Heart right ventricle (tissue), 16 donors: ENCODE results near the gene NUAK1. TPM values are rescaled to one million over a fixed set of nuclear protein-coding genes. Genes with fewer than 3 reads are reported as not detected.
A peak's percentile ranks its signal among the peaks of the same experiment; 100 is the strongest.

Experiments used
- ATAC-seq, 8 donors: fragments of 200-7000 bp; cut with Tn5 transposase; one replicate each; pipeline ENCODE4 v1.9.1; 2020; ENCODE audit warnings: mild to moderate bottlenecking in 8 of 8, moderate library complexity in 8 of 8, moderate number of reproducible peaks in 1 of 8
- DNase-seq, 2 donors: peaks; one replicate each; pipeline ENCODE4 v3.0.0-alpha.2; 2020
- H3K27ac ChIP-seq, 10 donors: fragments of 200-600 bp; sonication (generic) in 2 of 10; one replicate each; pipeline versions ENCODE4 v1.5.0 to v1.8.0; 2020 to 2022; ENCODE audit warnings: mild to moderate bottlenecking in 3 of 10
- H3K27me3 ChIP-seq, 7 donors: fragments of 200-600 bp; one replicate each; pipeline ENCODE4 v1.8.0; 2021 to 2022; ENCODE audit warnings: mild to moderate bottlenecking in 2 of 7
- H3K36me3 ChIP-seq, 9 donors: fragments of 200-600 bp; sonication (generic) in 1 of 9; one replicate each; pipeline versions ENCODE4 v1.5.0 to v1.8.0; 2020 to 2022; ENCODE audit warnings: mild to moderate bottlenecking in 2 of 9
- H3K4me1 ChIP-seq, 9 donors: fragments of 200-600 bp; sonication (generic) in 1 of 9; one replicate each; pipeline versions ENCODE4 v1.5.0 to v1.8.0; 2020 to 2022; ENCODE audit warnings: mild to moderate bottlenecking in 4 of 9
- H3K4me3 ChIP-seq, 10 donors: fragments of 200-600 bp; sonication (generic) in 2 of 10; one replicate each; pipeline versions ENCODE4 v1.5.0 to v1.8.0; 2020 to 2022; ENCODE audit warnings: mild to moderate bottlenecking in 7 of 10, moderate library complexity in 2 of 10
- H3K9me3 ChIP-seq, 11 donors: fragments of 200-600 bp in 10 of 11; sonication (generic) in 2 of 11; one replicate each; pipeline versions ENCODE4 v1.5.0 to v1.8.0; 2013 to 2022; ENCODE audit warnings: mild to moderate bottlenecking in 2 of 11, control low read depth in 1 of 11, moderate library complexity in 1 of 11
- WGBS, 2 donors: extraction: QIAGEN DNeasy Blood & Tissue Kit; methylation state at CpG; one replicate each; pipeline ENCODE4 v1.1.7; 2013; ENCODE audit warnings: inconsistent platforms in 1 of 2; 5-methylcytosine and 5-hydroxymethylcytosine counted together
- intact Hi-C, 10 donors: fragments of 100-400 bp; cut with DNase I; formaldehyde crosslinking; loops; one replicate each; pipeline versions ENCODE4 v1.11.1 to v1.14.2; 2022
- polyA plus RNA-seq, 2 donors: library from polyadenylated mRNA; stranded (reverse); fragments of 200-250 nt; gene quantifications; one replicate each; pipeline ENCODE4 v1.2.3, GENCODE V29; 2013
- total RNA-seq, 10 donors: library from RNA; stranded (reverse); fragmentation: NEBNext Ultra II Directional in 3 of 10; extraction: Animal tissue kit (Norgen Biotek cat#: 25700) in 3 of 10; gene quantifications; one replicate each; pipeline versions ENCODE4 v1.2.1 to v1.2.4, GENCODE V29; 2021 to 2023
- TF ChIP-seq, protein P1 (sequence below), 9 donors: fragments of 200-600 bp; sonication (generic) in 2 of 9; IDR thresholded peaks; one replicate each; pipeline versions ENCODE4 v1.5.0 to v1.8.0; 2021 to 2022; ENCODE audit warnings: antibody characterized with exemption in 9 of 9, mild to moderate bottlenecking in 5 of 9, moderate library complexity in 1 of 9
- donor health status: Arrhythmogenic right ventricular cardiomyopathy.
- donor health status: ischemic (EF 13 %, LVEDD 7.1; RV severe dilation, severe dysfunction).
- donor health status: healthy with polysubstance abuse.
- donor health status: DM: no; HTN: yes; CAD: no.
- donor health status: DM: no; HTN: no; CAD: no.
- donor health status: ischemic (EF 25% LVEDD 6.9; RV normal size, moderate dysfunction).
- donor health status: ischemic (EF 25% LVEDD 5.7; RV mildly dilated, moderate dysfunction).
- donor health status: healthy.
- donor health status: DM: yes; HTN: yes; CAD: no.
- donor health status: Ischemic cardiomyopathy.
- donor health status: ischemic (EF 35%, LVEDD 5.7; RV mildly dilated, moderate dysfunction).
- donor health status: nonischemic (EF 11% LVEDD 7.7; RV severe dilation, severe dysfunction).
- donor health status: DM: yes; HTN: yes; CAD: no.
- donor health status: PGD.
- donor health status: ischemic (EF 29% LVEDD 5.4; RV normal size, mild dysfunction).
- donor health status: nonischemic (EF 23%, LVEDD 6.1; RV moderate dilation, normal function).

Gene NUAK1
- total and polyA plus RNA-seq, 12 donors: 9.8 to 59.0 (median 44.8) TPM

DNA sequence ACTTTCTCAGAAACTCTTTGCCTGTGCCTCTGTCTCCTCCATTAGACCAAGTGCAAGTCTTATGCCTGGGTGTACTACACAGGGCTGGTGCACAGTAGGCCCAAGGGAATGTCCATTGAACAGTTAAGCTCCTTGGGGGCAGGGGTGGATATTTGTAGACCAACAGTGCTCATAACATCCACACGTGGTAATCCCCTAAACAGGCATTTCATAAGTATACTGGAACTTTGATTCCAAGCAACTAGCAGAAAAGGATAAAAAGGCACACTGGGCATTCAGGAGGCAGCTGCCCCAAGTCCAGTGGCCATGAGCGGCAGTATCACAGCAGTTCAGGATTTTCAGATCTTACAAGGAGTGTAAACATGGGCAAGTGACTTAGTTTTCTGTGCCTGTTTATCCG lies 16.8 kb downstream of the NUAK1 start:
- TF ChIP-seq, protein P1, sequence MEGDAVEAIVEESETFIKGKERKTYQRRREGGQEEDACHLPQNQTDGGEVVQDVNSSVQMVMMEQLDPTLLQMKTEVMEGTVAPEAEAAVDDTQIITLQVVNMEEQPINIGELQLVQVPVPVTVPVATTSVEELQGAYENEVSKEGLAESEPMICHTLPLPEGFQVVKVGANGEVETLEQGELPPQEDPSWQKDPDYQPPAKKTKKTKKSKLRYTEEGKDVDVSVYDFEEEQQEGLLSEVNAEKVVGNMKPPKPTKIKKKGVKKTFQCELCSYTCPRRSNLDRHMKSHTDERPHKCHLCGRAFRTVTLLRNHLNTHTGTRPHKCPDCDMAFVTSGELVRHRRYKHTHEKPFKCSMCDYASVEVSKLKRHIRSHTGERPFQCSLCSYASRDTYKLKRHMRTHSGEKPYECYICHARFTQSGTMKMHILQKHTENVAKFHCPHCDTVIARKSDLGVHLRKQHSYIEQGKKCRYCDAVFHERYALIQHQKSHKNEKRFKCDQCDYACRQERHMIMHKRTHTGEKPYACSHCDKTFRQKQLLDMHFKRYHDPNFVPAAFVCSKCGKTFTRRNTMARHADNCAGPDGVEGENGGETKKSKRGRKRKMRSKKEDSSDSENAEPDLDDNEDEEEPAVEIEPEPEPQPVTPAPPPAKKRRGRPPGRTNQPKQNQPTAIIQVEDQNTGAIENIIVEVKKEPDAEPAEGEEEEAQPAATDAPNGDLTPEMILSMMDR (IDR thresholded peaks at IDR 0.05): no peak
- ATAC-seq: no peak
- H3K27ac ChIP-seq: peak overlapping the region; percentile 77 to 100 (median 86)
- DNase-seq: no peak
- no peaks in the 10 kb centered on the region for H3K9me3 ChIP-seq
- no peaks in the 10 kb centered on the region for H3K36me3 ChIP-seq
- intact Hi-C loops: loop anchor here in 2 of 10 donors (5.0 to 10.0 kb wide), 2 partner anchors 40 to 177 kb away; no protein-coding TSS in a partner anchor
- no peaks in the 10 kb centered on the region for H3K27me3 ChIP-seq
- 72 to 80% methylated on average over 3 of the region's 3 CpGs for WGBS, 2 donors
- peaks cover 23 to 100% (median 89%) of the 10 kb centered on the region in 9 donors for H3K4me1 ChIP-seq
- no peak overlapping the region for H3K4me3 ChIP-seq

DNA sequence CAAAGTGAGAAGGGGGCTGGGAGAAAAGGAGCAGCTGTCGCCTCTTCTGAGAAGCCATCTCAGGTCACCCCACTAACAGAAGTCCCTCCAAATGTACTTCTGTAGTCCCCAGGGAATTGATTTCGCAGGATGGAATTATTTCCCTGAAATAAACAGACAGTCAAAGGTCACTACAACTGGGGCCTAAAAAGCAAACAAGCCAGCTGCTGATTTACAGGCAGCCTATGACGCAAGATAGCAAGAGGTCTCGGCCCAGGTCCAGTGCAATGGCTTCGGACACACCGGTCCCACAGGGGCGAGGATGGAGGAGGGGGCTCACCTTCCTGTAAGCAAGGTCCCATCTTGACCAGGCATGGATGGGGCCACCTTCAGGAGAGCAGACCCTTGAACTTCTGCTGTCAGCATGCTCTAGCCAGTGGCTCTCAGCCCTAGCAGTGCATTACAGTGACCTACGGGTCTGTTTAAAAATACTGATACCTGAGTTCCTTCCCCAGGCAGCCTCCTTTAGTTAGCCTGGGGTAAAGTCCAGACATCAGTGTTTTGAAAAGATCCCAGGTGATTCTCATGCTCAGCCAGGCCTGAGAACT lies 18.1 kb downstream of the NUAK1 start:
- H3K9me3 ChIP-seq: no peaks in the 10 kb centered on the region
- ATAC-seq (peak; percentile 14 to 60 (median 39)), DNase-seq (peak; percentile 48 to 63)
- peak overlapping the region; percentile 77 to 100 (median 86) for H3K27ac ChIP-seq
- peaks cover 21 to 100% (median 87%) of the 10 kb centered on the region in 9 donors for H3K4me1 ChIP-seq
- TF ChIP-seq, protein P1 (IDR thresholded peaks at IDR 0.05): no peak
- WGBS, 2 donors: 47 to 52% methylated on average over 8 of the region's 8 CpGs
- intact Hi-C loops: loop anchor here in 2 of 10 donors (5.0 to 10.0 kb wide), 2 partner anchors 38 to 176 kb away; no protein-coding TSS in a partner anchor
- H3K27me3 ChIP-seq: no peaks in the 10 kb centered on the region
- H3K4me3 ChIP-seq: no peak overlapping the region
- H3K36me3 ChIP-seq: no peaks in the 10 kb centered on the region

DNA sequence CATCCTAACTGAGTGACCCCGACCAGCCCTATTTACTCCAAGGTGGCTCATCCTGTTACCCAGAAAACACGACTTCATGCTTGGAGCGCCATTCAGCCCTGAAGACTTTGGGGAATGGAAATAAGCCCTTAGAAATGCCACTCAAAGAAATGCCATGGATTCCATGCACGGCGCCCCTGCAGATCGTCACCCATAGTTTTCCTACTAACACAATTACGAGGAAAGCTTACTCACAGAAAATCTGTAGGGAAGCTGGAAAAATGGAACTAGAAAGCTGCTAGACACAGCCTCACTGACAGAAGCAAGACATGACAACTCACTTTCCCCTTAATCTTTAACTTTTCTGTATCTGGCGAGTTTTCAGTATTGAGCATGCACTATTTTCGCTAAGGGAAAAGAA lies 19.5 kb downstream of the NUAK1 start:
- no peaks in the 10 kb centered on the region for H3K27me3 ChIP-seq
- no peaks in the 10 kb centered on the region for H3K36me3 ChIP-seq
- no peak overlapping the region for H3K4me3 ChIP-seq
- H3K27ac ChIP-seq: peak overlapping the region; percentile 38 to 100 (median 86)
- TF ChIP-seq, protein P1 (IDR thresholded peaks at IDR 0.05): no peak
- ATAC-seq (no peak), DNase-seq (no peak)
- intact Hi-C loops: no loop called here
- 50 to 54% methylated on average over 9 of the region's 9 CpGs for WGBS, 2 donors
- H3K9me3 ChIP-seq: no peaks in the 10 kb centered on the region
- peaks cover 31 to 100% (median 93%) of the 10 kb centered on the region in 9 donors for H3K4me1 ChIP-seq

DNA sequence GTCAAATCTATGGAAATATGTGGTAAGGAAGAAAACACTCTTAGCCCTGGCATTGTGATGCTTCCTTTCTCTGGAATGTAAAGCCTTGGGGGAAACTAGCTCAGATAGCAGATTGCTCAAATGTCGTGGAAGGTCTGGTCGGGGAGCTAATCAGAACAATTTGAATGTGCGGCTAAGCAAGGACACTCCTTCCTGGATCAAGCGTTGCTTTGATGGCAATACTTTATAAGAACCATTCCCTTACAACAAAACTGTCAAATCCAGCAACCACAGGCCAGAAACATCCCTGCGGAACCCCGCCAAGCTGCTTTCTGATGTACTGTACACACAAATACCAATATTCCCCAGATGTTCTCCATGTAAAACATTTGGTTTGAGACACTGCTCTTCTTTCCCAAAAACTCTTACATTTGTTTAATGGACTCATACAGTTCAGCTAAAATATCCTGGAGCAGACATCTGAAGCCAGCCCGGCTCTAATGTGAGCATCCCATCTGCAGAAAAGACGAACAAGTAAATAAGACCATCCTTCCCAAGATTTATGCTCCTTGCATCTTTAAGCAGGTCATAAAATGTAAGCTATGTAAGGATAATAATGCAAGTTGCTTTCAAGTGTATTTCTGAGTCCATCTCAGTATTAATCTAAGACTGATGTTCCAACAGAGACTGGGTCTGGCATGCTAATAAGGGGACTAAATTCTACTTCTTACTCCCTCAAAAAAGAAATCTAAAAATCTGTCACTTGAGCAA lies 20.2 kb downstream of the NUAK1 start:
- no peaks in the 10 kb centered on the region for H3K9me3 ChIP-seq
- H3K27me3 ChIP-seq: no peaks in the 10 kb centered on the region
- intact Hi-C loops: no loop called here
- 66 to 69% methylated on average over 8 of the region's 8 CpGs for WGBS, 2 donors
- peak overlapping the region in 9 of 10 donors; percentile 14 to 100 (median 87) for H3K27ac ChIP-seq
- TF ChIP-seq, protein P1 (IDR thresholded peaks at IDR 0.05): no peak
- no peaks in the 10 kb centered on the region for H3K36me3 ChIP-seq
- no peak for ATAC-seq
- DNase-seq: no peak
- H3K4me3 ChIP-seq: no peak overlapping the region
- H3K4me1 ChIP-seq: peaks cover 39 to 100% (median 94%) of the 10 kb centered on the region in 9 donors
